ENCODE data around the gene SLC52A1.
"Not testable (repeated sequence)": the region's sequence is repeated elsewhere in the genome, so short reads cannot be mapped to it uniquely, and the experiment has no call there.

- TF ChIP-seq POLR2A, CTCF (IDR thresholded peaks at IDR 0.05): not testable (repeated sequence)
Measured at GRCh38 chr17:5077275-5077674, 42.0 kb upstream of the SLC52A1 start.

All from vagina (tissue), 2 donors.